ENCODE data around the gene PLA2G12B. TPM values are rescaled to one million over a fixed set of nuclear protein-coding genes. Genes with fewer than 3 reads are reported as not detected.
"Not testable (repeated sequence)": the region's sequence is repeated elsewhere in the genome, so short reads cannot be mapped to it uniquely, and the experiment has no call there.

PLA2G12B gene
- total and polyA plus RNA-seq, 9 donors: not detected

- no peaks in the 10 kb centered on the region for H3K27me3 ChIP-seq
- intact Hi-C loops (cut with DNase I): no loop called here
- TF ChIP-seq POLR2A (IDR thresholded peaks at IDR 0.05) (no peak), EP300 (IDR thresholded peaks at IDR 0.05) (no peak), CTCF (IDR thresholded peaks at IDR 0.05) (no peak)
- no peak for DNase-seq
- WGBS, 3 donors: 61 to 77% (median 64%) methylated on average over 2 of the region's 2 CpGs
- no peaks in the 10 kb centered on the region for H3K4me1 ChIP-seq (ENCODE audit: insufficient read depth)
- H3K4me3 ChIP-seq: no peak overlapping the region
- no peaks in the 10 kb centered on the region for H3K9me3 ChIP-seq
- no peak overlapping the region for H3K27ac ChIP-seq
- H3K36me3 ChIP-seq: no peaks in the 10 kb centered on the region
Measured at GRCh38 chr10:72930276-72930675, 24.3 kb downstream of the PLA2G12B start.

- H3K36me3 ChIP-seq: no peaks in the 10 kb centered on the region
- no peaks in the 10 kb centered on the region for H3K27me3 ChIP-seq
- TF ChIP-seq CTCF (IDR thresholded peaks at IDR 0.05) (no peak), EP300 (IDR thresholded peaks at IDR 0.05) (no peak), POLR2A (IDR thresholded peaks at IDR 0.05) (no peak)
- intact Hi-C loops (cut with DNase I): no loop called here
- H3K9me3 ChIP-seq: no peaks in the 10 kb centered on the region
- H3K4me1 ChIP-seq (ENCODE audit: insufficient read depth): no peaks in the 10 kb centered on the region
- 93 to 98% (median 97%) methylated on average over 5 of the region's 5 CpGs for WGBS, 3 donors
- no peak overlapping the region for H3K4me3 ChIP-seq
- H3K27ac ChIP-seq: no peak overlapping the region
- no peak for DNase-seq
Measured at GRCh38 chr10:72928798-72929197, 25.8 kb downstream of the PLA2G12B start.

GRCh38 chr10:72927485-72927884 is 27.1 kb downstream of the PLA2G12B start:
- no peaks in the 10 kb centered on the region for H3K4me1 ChIP-seq (ENCODE audit: insufficient read depth)
- H3K27ac ChIP-seq: no peak overlapping the region
- H3K27me3 ChIP-seq: no peaks in the 10 kb centered on the region
- no peaks in the 10 kb centered on the region for H3K36me3 ChIP-seq
- WGBS, 3 donors: 78 to 79% (median 79%) methylated on average over 5 of the region's 5 CpGs
- no peak for DNase-seq
- H3K4me3 ChIP-seq: no peak overlapping the region
- H3K9me3 ChIP-seq: no peaks in the 10 kb centered on the region
- intact Hi-C loops (cut with DNase I): no loop called here
- TF ChIP-seq POLR2A (IDR thresholded peaks at IDR 0.05): no peak

- intact Hi-C loops (cut with DNase I): no loop called here
- TF ChIP-seq CTCF (IDR thresholded peaks at IDR 0.05) (no peak), POLR2A (IDR thresholded peaks at IDR 0.05) (no peak), EP300 (IDR thresholded peaks at IDR 0.05) (no peak)
- H3K36me3 ChIP-seq: no peaks in the 10 kb centered on the region
- no peak overlapping the region for H3K27ac ChIP-seq
- no peak for DNase-seq
- H3K27me3 ChIP-seq: no peaks in the 10 kb centered on the region
- WGBS, 3 donors: 91 to 97% (median 93%) methylated on average over 3 of the region's 3 CpGs
- no peaks in the 10 kb centered on the region for H3K4me1 ChIP-seq (ENCODE audit: insufficient read depth)
- H3K9me3 ChIP-seq: no peaks in the 10 kb centered on the region
- H3K4me3 ChIP-seq: no peak overlapping the region
Measured at GRCh38 chr10:72925951-72926465, 28.6 kb downstream of the PLA2G12B start.

GRCh38 chr10:72924351-72924750 is 30.3 kb downstream of the PLA2G12B start:
- Histone ChIP-seq H3K36me3 (no peaks in the 10 kb centered on the region), H3K4me1 (ENCODE audit: insufficient read depth) (no peaks in the 10 kb centered on the region), H3K9me3 (no peaks in the 10 kb centered on the region), H3K4me3 (no peak overlapping the region), H3K27ac (no peak overlapping the region), H3K27me3 (no peaks in the 10 kb centered on the region)
- TF ChIP-seq EP300 (IDR thresholded peaks at IDR 0.05): no peak
- intact Hi-C loops (cut with DNase I): no loop called here
- WGBS, 3 donors: 91 to 94% (median 94%) methylated on average over 13 of the region's 13 CpGs
- no peak for DNase-seq

GRCh38 chr10:72921147-72921683 is 33.4 kb downstream of the PLA2G12B start:
- H3K4me3 ChIP-seq; intact Hi-C loops (cut with DNase I); H3K9me3 ChIP-seq; DNase-seq; H3K4me1 ChIP-seq (ENCODE audit: insufficient read depth); H3K27ac ChIP-seq; H3K36me3 ChIP-seq; H3K27me3 ChIP-seq: not testable (repeated sequence)
- WGBS, 3 donors: 91 to 97% (median 95%) methylated on average over 1 of the region's 1 CpG

All from ovary (tissue), 9 donors.